GM08714 (cell line): ENCODE measurements around the gene UBE2L3.
"Not testable (repeated sequence)": the region's sequence is repeated elsewhere in the genome, so short reads cannot be mapped to it uniquely, and the experiment has no call there.

Experiments
- H3K4me3 ChIP-seq: fragments of 200-500 bp; sonication (Bioruptor generic); 2 replicates; pipeline ENCODE4 v1.5.1; 2014; ENCODE audit warnings: mild to moderate bottlenecking, low read length, inconsistent platforms
- ZNF274 ChIP-seq: IDR thresholded peaks from 2 replicates; pipeline ENCODE4 v1.6.1; 2012; ENCODE audit warnings: mild to moderate bottlenecking, low read depth, low read length

UBE2L3 gene

GRCh38 chr22:21564411-21564810, 3.1 kb upstream of the UBE2L3 start:
- no peak for TF ChIP-seq ZNF274
- H3K4me3 ChIP-seq: no peak overlapping the region

- no peak for TF ChIP-seq ZNF274
- peak overlapping the region; percentile 87 for H3K4me3 ChIP-seq
Measured at GRCh38 chr22:21568347-21569075, 997 bp downstream of the UBE2L3 start.

DNA sequence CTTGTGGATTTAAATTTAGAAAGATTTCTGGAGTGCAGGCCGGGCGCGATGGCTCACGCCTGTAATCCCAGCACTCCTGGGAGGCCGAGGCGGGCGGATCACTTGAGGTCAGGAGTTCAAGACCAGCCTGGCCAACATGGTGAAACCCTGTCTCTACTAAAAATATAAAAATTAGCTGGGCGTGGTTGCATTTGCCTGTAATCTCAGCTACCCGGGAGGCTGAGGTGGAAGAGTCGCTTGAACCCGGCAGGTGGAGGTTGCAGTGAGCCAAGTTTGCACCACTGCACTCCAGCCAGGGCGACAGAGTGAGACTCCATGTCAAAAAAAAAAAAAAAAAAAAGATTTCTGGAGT, 1.5 kb downstream of the UBE2L3 start:
- peak overlapping the region; percentile 87 for H3K4me3 ChIP-seq

DNA sequence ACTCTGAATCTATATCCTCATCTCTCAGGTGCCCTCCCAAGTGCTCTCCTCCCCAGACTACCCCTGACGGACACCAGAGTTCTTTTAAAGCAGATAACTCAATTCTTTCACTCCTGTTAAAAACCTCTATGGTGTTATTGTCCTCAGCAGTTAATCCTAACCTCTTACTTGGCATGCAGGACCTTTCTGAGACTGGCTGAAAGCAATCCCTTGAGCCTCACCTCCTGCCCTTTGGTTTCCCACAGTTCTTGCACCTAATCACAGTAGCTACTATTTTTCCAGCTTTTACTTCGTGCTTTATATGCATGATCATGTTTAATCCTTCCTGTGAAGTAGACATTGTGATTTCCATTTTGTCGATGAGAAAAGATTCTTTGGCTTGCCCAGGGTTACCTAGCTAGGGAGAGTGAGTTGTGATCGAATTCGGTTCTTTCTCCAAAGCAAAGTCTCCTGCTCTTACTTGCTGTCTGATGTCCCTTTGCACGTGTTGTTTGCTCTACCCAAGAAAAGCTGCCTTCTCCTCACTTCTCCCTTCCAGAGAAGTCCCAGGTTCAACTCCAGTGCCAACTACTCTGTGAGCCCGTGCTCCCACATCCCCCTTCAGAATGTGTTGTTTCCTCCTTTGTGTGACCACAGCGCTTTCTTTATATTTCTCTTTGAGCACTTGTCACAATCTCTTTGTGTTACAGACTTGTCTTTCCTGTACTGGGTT, 2.1 kb downstream of the UBE2L3 start:
- TF ChIP-seq ZNF274: no peak
- peak overlapping the region; percentile 87 for H3K4me3 ChIP-seq

DNA sequence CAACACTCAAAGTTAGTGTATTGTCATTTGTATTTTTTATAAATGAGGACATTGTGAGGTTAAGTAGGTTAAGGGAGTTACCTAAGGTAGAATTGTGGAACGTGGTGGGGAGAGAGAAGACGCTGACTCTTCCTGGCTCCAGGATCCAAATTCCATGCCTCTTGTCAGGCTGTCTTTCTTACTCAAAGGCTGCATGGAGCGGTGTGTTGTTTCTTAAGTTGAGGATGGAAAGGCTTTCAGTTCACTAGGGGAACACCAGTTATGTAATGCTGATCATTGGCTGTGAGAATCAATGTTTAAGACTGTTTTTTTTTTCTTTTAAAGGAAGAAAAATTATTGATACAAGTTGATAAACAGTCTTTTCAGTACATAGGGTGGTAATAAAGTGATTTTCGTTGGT, 2.9 kb downstream of the UBE2L3 start:
- TF ChIP-seq ZNF274: no peak
- 0 out of 2 replicates have a peak overlapping the region, but pooled peaks have one; percentile 11 for H3K4me3 ChIP-seq

DNA sequence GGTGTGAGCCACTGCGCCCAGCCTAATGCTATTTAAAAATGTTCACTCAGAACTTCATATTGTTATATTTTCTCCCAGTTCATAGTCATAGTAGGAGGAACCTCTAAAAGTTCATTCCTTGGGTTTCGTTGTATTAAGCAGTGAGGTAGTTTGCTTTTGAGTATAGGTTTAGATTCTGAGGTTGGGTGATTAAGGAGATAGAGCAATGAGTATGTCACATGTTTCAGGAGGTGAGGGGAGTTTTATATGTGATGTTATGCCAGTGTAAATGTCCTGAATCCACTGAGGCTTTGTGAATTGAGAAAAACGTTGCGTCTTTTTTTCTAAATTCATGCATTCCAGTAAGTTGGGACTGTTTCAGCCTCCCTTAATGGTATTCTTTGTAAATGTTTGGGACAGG, 4.2 kb downstream of the UBE2L3 start:
- no peak overlapping the region for H3K4me3 ChIP-seq
- no peak for TF ChIP-seq ZNF274

- TF ChIP-seq ZNF274: no peak
- H3K4me3 ChIP-seq: no peak overlapping the region
Measured at GRCh38 chr22:21573293-21573734, 5.8 kb downstream of the UBE2L3 start.

DNA sequence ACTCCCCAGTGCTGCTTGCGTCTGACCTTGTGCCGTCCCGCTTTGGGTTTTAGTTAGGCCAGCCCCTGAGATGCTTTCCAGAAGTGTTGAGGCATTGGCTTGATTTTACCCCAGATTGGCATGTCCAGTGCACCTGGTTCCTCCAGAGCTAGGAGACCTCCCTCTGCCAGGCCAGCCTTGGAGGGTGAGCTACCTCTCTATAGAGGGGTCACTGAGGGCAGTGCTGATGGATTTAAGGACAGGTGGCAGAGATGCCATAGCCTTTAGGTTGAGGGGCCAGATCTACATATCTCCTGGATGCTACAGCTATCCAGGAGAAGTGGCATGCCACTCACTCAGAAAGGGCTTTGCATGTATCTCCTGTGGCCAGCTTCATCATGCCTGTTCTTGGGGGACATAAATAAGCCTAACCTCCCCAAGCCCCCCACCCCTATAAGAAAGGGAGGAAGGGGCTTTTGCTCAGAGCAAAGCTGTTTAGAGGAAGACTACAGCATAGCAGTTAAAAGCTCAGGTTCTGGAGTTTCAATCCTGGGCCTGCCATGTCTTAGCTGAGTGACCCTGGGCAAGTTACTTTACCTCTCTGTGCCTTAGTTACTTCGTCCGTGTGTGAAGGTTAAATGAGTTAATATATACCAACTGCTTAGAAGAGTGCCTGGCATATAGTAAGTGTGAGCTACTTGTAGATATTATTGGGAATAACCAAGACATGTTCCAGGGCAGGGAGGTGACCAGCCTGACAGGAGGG, 6.4 kb downstream of the UBE2L3 start:
- H3K4me3 ChIP-seq: no peak overlapping the region
- TF ChIP-seq ZNF274: no peak

DNA sequence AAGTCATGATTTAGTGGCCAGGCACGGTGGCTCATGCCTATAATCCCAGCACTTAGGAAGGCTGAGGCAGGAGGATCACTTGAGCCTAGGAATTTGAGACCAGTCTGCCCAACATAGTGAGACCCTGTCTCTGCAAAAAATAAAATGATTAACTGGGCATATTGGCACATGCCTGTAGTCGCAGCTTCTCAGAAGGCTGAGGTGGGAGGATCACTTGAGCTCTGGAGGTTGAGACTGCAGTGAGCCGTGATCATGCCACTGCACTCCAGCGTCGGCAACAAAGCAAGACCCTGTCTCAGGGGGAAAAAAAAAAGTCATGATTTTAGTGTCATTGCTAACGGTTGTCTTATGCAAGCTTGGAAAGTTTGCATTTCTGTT, 11.9 kb downstream of the UBE2L3 start:
- TF ChIP-seq ZNF274: no peak
- no peak overlapping the region for H3K4me3 ChIP-seq

- H3K4me3 ChIP-seq: not testable (repeated sequence)
Measured at GRCh38 chr22:21580623-21581007, 13.1 kb downstream of the UBE2L3 start.

GRCh38 chr22:21581009-21581713, 13.6 kb downstream of the UBE2L3 start:
- not testable (repeated sequence) for H3K4me3 ChIP-seq

DNA sequence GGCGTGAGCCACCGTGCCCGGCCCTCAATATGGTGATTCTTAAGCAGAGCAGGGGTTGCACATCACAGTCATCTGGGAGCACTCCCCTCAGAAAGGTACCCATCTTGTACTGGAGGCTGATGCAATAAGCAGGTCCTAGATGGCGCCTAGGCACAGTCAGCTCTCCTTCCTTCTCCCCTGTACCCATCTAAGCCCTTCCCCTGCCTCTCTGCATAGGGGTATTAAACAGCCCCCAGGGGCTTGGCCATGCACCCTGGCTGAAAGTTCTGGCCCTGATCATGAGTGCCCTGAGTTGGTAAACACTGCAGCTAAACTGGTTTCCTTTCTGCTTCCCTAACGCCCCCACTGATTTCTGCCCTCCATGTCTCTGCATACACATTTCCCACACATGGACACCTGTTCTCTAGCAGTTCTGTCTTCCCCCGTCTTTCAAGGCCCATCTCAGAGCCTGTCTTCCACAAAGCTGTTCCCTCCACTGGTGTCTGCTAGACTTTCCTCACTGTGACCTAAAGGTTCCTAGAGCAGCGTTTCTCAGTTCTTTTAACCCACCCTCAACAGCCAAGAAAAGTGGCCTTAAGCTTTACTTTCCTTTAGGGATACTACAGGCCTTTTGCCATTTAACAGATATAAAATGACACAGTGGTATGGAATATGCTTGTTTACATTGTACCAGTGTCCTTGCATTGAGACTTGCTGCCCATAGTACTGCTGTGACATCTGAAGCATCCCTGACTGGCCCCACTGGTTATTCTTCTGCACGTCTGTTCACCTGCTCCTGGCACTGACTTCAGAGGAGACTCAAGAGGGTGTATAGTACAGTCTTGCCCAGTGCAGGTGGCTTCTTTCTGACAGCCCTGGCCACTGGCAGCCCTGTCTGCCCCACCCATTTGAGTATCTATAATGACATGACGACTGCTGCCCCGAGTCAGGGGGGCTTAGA, 15.6 kb downstream of the UBE2L3 start:
- no peak overlapping the region for H3K4me3 ChIP-seq
- TF ChIP-seq ZNF274: no peak

- H3K4me3 ChIP-seq: no peak overlapping the region
- no peak for TF ChIP-seq ZNF274
Measured at GRCh38 chr22:21585389-21585788, 17.9 kb downstream of the UBE2L3 start.
